CD8-positive, alpha-beta memory T cell (primary cell): ENCODE results near the gene NR3C1. TPM values are rescaled to one million over a fixed set of nuclear protein-coding genes. Genes with fewer than 3 reads are reported as not detected.

Source experiments
- CTCF ChIA-PET: fragments of 350-600 bp; sonication (Branson Sonifier 250); formaldehyde crosslinking; loops from one replicate; lab custom pipeline; 2021; ENCODE audit warnings: antibody characterized with exemption; lab: Charles Lee
- POLR2A ChIA-PET: fragments of 350-600 bp; sonication (Branson Sonifier 250); formaldehyde crosslinking; loops from one replicate; lab custom pipeline; 2021; ENCODE audit warnings: antibody characterized with exemption; lab: Charles Lee
- DNase-seq, 5 donors: peaks; one replicate each; pipeline versions ENCODE4 v3.0.0 to v3.0.0-alpha.2; 2020 to 2022; ENCODE audit warnings: mixed read lengths in 1 of 5
- H3K27ac ChIP-seq: one replicate; pipeline ENCODE4 v1.7.0; 2013; ENCODE audit warnings: low read depth, mild to moderate bottlenecking, low read length, moderate library complexity
- H3K27me3 ChIP-seq: 2 replicates; pipeline ENCODE4 v1.7.0; 2013; ENCODE audit warnings: low read length, mild to moderate bottlenecking; ENCODE audit not compliant: insufficient read depth, poor library complexity, severe bottlenecking
- H3K36me3 ChIP-seq: 2 replicates; pipeline ENCODE4 v1.7.0; 2013; ENCODE audit warnings: mild to moderate bottlenecking, low read length, moderate library complexity; ENCODE audit not compliant: insufficient read depth
- H3K4me1 ChIP-seq: 2 replicates; pipeline ENCODE4 v1.7.0; 2013; ENCODE audit warnings: mild to moderate bottlenecking, low read length, moderate library complexity; ENCODE audit not compliant: insufficient read depth
- H3K4me3 ChIP-seq: 2 replicates; pipeline ENCODE4 v1.7.0; 2013; ENCODE audit warnings: mild to moderate bottlenecking, low read length
- H3K9me3 ChIP-seq: 2 replicates; pipeline ENCODE4 v1.7.0; 2013; ENCODE audit warnings: mild to moderate bottlenecking, low read length
- H3K27ac Mint-ChIP-seq, 8 donors: one replicate each; pipeline ENCODE4 v1.8.0; 2020 to 2021; ENCODE audit warnings: mixed read lengths in 8 of 8, mild to moderate bottlenecking in 6 of 8, inconsistent platforms in 3 of 8, moderate library complexity in 3 of 8
- H3K27me3 Mint-ChIP-seq, 2 donors: one replicate each; pipeline ENCODE4 v1.8.0; 2020 to 2021; ENCODE audit warnings: mixed read lengths in 2 of 2, mild to moderate bottlenecking in 1 of 2, moderate library complexity in 1 of 2
- H3K36me3 Mint-ChIP-seq, 3 donors: one replicate each; pipeline ENCODE4 v1.8.0; 2020 to 2021; ENCODE audit warnings: mixed read lengths in 3 of 3, inconsistent platforms in 1 of 3, mild to moderate bottlenecking in 1 of 3
- H3K4me1 Mint-ChIP-seq, 3 donors: one replicate each; pipeline ENCODE4 v1.8.0; 2020 to 2021; ENCODE audit warnings: mixed read lengths in 3 of 3, inconsistent platforms in 1 of 3, mild to moderate bottlenecking in 1 of 3
- H3K4me3 Mint-ChIP-seq, 7 donors: one replicate each; pipeline ENCODE4 v1.8.0; 2020 to 2021; ENCODE audit warnings: mixed read lengths in 7 of 7, mild to moderate bottlenecking in 6 of 7, moderate library complexity in 4 of 7, inconsistent platforms in 2 of 7
- H3K9me3 Mint-ChIP-seq, 5 donors: one replicate each; pipeline ENCODE4 v1.8.0; 2020 to 2022; ENCODE audit warnings: mixed read lengths in 5 of 5, mild to moderate bottlenecking in 3 of 5, moderate library complexity in 2 of 5, inconsistent platforms in 1 of 5
- polyA plus RNA-seq: library from polyadenylated mRNA; unstranded; fragments of 300-500 nt; fragmentation: Illumina TruSeq; gene quantifications from one replicate; pipeline ENCODE4 v1.2.3, GENCODE V29; 2021
- total RNA-seq, 2 experiments: library from RNA; stranded (reverse); gene quantifications; one replicate each; pipeline ENCODE4 v1.2.3, GENCODE V29; 2021

The NR3C1 gene
- total and polyA plus RNA-seq, 3 experiments from 2014 or later: 65.3 to 85.5 (median 66.5) TPM

DNA sequence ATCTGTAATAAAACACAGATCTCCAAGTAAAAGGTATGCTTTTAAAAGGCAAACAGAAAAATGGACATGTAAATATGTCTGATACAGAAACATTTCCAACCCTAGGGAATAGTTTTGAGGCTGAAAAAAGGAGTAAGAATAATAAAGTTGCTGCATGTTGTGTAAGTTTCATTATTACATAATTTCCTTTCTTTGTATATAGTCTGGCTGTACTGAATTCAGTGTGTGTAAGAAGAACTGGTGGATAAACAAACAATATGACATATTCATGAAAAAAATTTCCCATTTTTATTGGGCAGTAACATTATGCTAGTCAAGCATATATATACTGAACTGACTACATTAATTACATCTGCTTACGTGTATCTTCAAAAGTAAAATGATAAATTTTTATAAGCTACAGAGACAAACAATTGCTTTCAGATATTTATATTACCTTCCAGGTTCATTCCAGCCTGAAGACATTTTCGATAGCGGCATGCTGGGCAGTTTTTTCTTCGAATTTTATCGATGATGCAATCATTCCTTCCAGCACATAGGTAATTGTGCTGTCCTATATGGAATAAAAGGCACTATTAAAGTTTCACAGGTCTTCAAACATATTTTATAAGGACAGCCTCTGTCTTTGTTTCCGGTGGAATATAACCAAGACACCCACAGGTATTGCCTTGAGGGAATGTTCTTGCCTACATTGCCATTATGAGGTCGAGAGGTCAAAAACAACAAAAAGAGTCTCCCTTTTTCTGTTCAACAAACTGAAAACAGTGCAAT lies 93.6 kb downstream of the NR3C1 start:
- Mint-ChIP-seq H3K9me3 (peaks cover 0 to 2% (median 0%) of the 10 kb centered on the region in 5 donors), H3K36me3 (peaks cover 36 to 87% (median 48%) of the 10 kb centered on the region in 3 donors), H3K4me1 (peaks cover 21 to 68% (median 56%) of the 10 kb centered on the region in 3 donors), H3K27ac (peak overlapping the region in 2 of 8 donors; percentile 30 to 58), H3K27me3 (no peaks in the 10 kb centered on the region), H3K4me3 (no peak overlapping the region)
- H3K27ac ChIP-seq: no peak overlapping the region
- no peak for DNase-seq
- POLR2A ChIA-PET: no interaction called here
- no peaks in the 10 kb centered on the region for H3K4me1 ChIP-seq
- no peaks in the 10 kb centered on the region for H3K27me3 ChIP-seq
- H3K36me3 ChIP-seq: peaks cover 39% of the 10 kb centered on the region
- H3K9me3 ChIP-seq: no peaks in the 10 kb centered on the region
- CTCF ChIA-PET: no interaction called here
- no peak overlapping the region for H3K4me3 ChIP-seq

DNA sequence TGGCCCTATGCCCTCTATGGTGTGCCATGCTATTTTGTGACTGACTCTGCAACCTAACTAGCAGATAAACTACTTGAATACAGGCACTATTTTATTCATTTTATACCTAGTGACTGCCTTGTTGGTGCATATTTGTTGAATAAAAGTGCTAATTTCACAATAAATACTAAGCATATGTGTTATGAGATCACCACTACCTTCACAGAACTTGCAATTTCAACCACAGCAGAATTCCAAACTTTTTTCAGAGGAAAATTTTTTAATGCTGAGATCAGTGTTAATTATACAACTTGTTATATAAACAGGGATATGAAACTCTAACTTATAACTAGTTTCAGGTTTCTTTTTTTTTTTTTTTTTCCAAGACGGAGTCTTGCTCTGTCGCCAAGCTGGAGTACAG lies 94.8 kb downstream of the NR3C1 start:
- peak overlapping the region in 1 of 8 donors; percentile 0 for H3K27ac Mint-ChIP-seq
- ChIA-PET POLR2A (no interaction called here), CTCF (no interaction called here)
- Histone ChIP-seq H3K27me3 (no peaks in the 10 kb centered on the region), H3K36me3 (peaks cover 35% of the 10 kb centered on the region), H3K9me3 (no peaks in the 10 kb centered on the region), H3K4me3 (no peak overlapping the region), H3K27ac (no peak overlapping the region), H3K4me1 (no peaks in the 10 kb centered on the region)
- H3K27me3 Mint-ChIP-seq: no peaks in the 10 kb centered on the region
- H3K36me3 Mint-ChIP-seq: peaks cover 35 to 91% (median 48%) of the 10 kb centered on the region in 3 donors
- peaks cover 0 to 2% (median 0%) of the 10 kb centered on the region in 5 donors for H3K9me3 Mint-ChIP-seq
- no peak overlapping the region for H3K4me3 Mint-ChIP-seq
- H3K4me1 Mint-ChIP-seq: peaks cover 15 to 68% (median 58%) of the 10 kb centered on the region in 3 donors
- DNase-seq: no peak

DNA sequence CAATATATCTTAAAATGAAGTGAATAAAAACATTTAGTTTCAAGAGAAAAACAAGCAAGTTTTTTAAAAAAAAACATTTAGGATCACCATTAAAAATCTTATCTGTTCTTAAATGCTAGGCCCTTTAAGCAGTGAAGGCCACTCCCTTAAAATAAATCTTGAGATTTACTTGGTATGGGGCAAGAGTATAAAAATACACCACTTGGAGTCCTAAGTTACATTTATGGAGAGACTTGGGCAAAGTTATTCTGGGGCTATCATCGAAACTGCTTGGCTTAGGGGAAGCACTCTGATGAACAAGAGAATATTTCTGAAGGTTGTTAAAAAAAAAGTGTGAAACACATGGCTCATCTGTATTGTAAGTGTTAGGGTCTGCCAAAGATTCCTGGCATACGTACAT lies 97.4 kb downstream of the NR3C1 start:
- H3K27me3 ChIP-seq: no peaks in the 10 kb centered on the region
- no peak overlapping the region for H3K4me3 Mint-ChIP-seq
- no peak overlapping the region for H3K27ac ChIP-seq
- peak overlapping the region in 1 of 8 donors; percentile 3 for H3K27ac Mint-ChIP-seq
- H3K4me3 ChIP-seq: no peak overlapping the region
- H3K36me3 ChIP-seq: peaks cover 11% of the 10 kb centered on the region
- peaks cover 25 to 63% (median 49%) of the 10 kb centered on the region in 3 donors for H3K4me1 Mint-ChIP-seq
- H3K27me3 Mint-ChIP-seq: no peaks in the 10 kb centered on the region
- ChIA-PET CTCF (no interaction called here), POLR2A (no interaction called here)
- no peaks in the 10 kb centered on the region for H3K4me1 ChIP-seq
- no peaks in the 10 kb centered on the region for H3K9me3 ChIP-seq
- DNase-seq: no peak
- H3K36me3 Mint-ChIP-seq: peaks cover 26 to 85% (median 35%) of the 10 kb centered on the region in 3 donors
- no peaks in the 10 kb centered on the region for H3K9me3 Mint-ChIP-seq

DNA sequence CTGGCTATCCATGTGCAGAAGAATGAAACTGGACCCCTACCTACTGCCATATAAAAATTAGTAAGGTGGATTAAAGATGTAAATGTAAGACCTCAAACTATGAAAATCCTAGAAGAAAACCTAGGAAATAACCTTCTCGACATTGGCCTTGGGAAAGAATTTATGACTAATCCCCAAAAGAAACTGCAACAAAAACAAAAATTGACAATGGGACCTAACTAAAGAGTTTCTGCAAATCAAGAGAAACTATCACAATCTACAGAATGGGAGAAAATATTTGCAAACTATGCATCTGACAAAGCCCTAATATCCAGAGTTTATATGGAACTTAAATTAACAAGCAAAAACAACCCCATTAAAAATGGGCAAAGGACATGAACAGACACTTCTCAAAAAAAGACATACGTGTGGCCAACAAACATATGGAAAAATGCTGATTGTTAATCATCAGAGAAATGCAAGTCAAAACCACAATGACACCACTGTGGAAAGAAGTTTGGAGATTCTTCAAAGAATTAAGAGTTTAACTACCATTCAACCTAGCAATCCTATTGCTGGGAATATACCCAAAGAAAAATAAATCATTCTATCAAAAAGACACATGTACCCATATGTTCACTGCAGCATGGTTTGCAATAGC lies 98.5 kb downstream of the NR3C1 start:
- Mint-ChIP-seq H3K27me3 (no peaks in the 10 kb centered on the region), H3K4me3 (peak overlapping the region in 1 of 7 donors; percentile 21), H3K36me3 (peaks cover 22 to 84% (median 40%) of the 10 kb centered on the region in 3 donors), H3K9me3 (no peaks in the 10 kb centered on the region), H3K27ac (peak overlapping the region in 1 of 8 donors; percentile 65), H3K4me1 (peaks cover 25 to 71% (median 47%) of the 10 kb centered on the region in 3 donors)
- no peaks in the 10 kb centered on the region for H3K4me1 ChIP-seq
- H3K4me3 ChIP-seq: no peak overlapping the region
- peaks cover 10% of the 10 kb centered on the region for H3K36me3 ChIP-seq
- CTCF ChIA-PET: no interaction called here
- DNase-seq: no peak
- no peak overlapping the region for H3K27ac ChIP-seq
- no peaks in the 10 kb centered on the region for H3K27me3 ChIP-seq
- H3K9me3 ChIP-seq: no peaks in the 10 kb centered on the region
- POLR2A ChIA-PET: no interaction called here

DNA sequence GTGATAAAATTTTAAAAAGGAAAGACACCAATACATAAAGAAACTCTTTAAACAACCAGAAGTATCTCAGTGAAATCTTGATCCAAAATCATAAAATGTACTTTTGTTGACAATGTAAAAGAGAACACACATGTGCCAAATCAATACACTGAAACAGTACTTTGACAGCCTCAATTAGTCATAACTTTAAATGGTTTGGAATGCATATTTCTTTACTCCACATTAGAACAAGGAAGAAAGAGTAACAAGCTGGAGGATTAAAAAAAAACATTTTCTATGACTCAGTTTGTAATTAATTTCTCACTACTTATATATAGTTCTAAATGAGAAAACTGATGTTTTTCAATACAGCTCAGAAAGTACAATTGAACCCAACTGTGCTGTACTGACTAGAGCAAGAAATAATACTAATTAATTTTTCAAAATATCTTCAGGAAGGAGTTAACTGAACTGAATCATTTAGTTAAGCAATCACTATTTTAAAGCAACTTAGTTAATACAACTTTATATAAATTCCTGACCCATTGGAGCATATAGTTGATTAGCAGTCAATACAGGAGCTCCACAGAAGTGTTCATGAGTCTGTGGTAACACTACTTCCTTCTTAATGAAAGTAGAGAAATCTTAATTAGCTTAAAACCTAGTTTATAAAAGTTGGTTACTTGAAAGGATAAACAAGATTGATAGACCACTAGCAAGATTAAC lies 101.0 kb downstream of the NR3C1 start:
- CTCF ChIA-PET: no interaction called here
- no peaks in the 10 kb centered on the region for H3K27me3 Mint-ChIP-seq
- Histone ChIP-seq H3K9me3 (no peaks in the 10 kb centered on the region), H3K36me3 (peaks cover 16% of the 10 kb centered on the region), H3K27me3 (no peaks in the 10 kb centered on the region), H3K4me3 (no peak overlapping the region), H3K27ac (no peak overlapping the region), H3K4me1 (no peaks in the 10 kb centered on the region)
- H3K9me3 Mint-ChIP-seq: no peaks in the 10 kb centered on the region
- peak overlapping the region in 5 of 8 donors; percentile 18 to 44 (median 31) for H3K27ac Mint-ChIP-seq
- no peak overlapping the region for H3K4me3 Mint-ChIP-seq
- H3K36me3 Mint-ChIP-seq: peaks cover 21 to 81% (median 36%) of the 10 kb centered on the region in 3 donors
- H3K4me1 Mint-ChIP-seq: peaks cover 26 to 57% (median 47%) of the 10 kb centered on the region in 3 donors
- DNase-seq: no peak
- POLR2A ChIA-PET: interaction anchor here (0.9 kb wide), 1 partner anchor 9 kb away, joined by 3 read pairs; no protein-coding TSS in a partner anchor

DNA sequence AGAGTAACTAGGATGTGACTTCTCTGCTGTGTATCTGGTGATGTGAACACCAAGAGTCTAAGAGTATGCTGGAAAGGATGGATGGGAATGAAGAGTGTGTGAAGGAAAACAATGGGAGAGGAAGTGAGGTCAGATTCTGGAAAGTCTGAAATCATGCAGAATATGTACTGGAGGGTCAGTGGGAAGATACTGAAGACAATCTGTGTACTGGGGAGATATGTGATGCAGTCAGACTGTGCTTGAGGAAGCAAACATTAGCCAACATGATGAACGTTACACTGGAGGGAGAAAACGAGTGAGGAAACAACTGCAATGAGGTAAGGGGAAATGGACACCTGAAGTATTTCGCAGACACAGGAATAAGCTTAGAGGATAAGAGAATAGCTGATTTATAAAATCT lies 105.7 kb downstream of the NR3C1 start:
- Histone ChIP-seq H3K4me1 (no peaks in the 10 kb centered on the region), H3K4me3 (no peak overlapping the region), H3K27me3 (no peaks in the 10 kb centered on the region), H3K9me3 (no peaks in the 10 kb centered on the region), H3K36me3 (peaks cover 32% of the 10 kb centered on the region), H3K27ac (no peak overlapping the region)
- DNase-seq: no peak
- peaks cover 11 to 82% (median 30%) of the 10 kb centered on the region in 3 donors for H3K36me3 Mint-ChIP-seq
- CTCF ChIA-PET: no interaction called here
- peak overlapping the region in 2 of 8 donors; percentile 17 to 35 for H3K27ac Mint-ChIP-seq
- POLR2A ChIA-PET: no interaction called here
- peaks cover 11 to 22% (median 20%) of the 10 kb centered on the region in 3 donors for H3K4me1 Mint-ChIP-seq
- no peaks in the 10 kb centered on the region for H3K9me3 Mint-ChIP-seq
- H3K4me3 Mint-ChIP-seq: no peak overlapping the region
- peaks cover 0 to 2% of the 10 kb centered on the region in 2 donors for H3K27me3 Mint-ChIP-seq

DNA sequence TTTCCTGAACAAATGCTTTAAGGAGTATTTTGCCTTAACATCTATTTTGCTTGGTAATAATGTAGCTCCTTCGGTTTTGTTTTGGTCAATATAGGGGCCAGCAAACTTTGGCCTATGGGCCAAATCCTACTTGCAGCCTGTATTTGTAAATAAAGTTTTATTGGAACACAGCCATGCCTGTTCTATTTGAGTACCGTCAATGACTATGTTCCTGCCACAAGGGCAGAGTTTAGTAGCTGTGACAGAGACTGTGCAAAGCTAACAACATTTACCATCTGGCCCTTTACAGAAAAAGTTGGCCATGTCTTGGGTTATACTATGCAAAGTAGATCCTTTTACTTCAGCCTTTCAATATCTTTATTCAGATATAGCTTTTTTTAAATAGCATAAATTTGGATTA lies 113.4 kb downstream of the NR3C1 start:
- no peaks in the 10 kb centered on the region for H3K9me3 Mint-ChIP-seq
- peaks cover 10 to 82% (median 30%) of the 10 kb centered on the region in 3 donors for H3K36me3 Mint-ChIP-seq
- H3K27me3 Mint-ChIP-seq: peaks cover 0 to 2% of the 10 kb centered on the region in 2 donors
- Histone ChIP-seq H3K36me3 (peaks cover 19% of the 10 kb centered on the region), H3K27me3 (no peaks in the 10 kb centered on the region), H3K4me1 (no peaks in the 10 kb centered on the region), H3K27ac (no peak overlapping the region), H3K4me3 (no peak overlapping the region), H3K9me3 (no peaks in the 10 kb centered on the region)
- peak overlapping the region in 1 of 8 donors; percentile 21 for H3K27ac Mint-ChIP-seq
- ChIA-PET CTCF (interaction anchor here (1.2 kb wide), 1 partner anchor 281 kb away, joined by 3 read pairs; no protein-coding TSS in a partner anchor), POLR2A (no interaction called here)
- peaks cover 14 to 34% (median 34%) of the 10 kb centered on the region in 3 donors for H3K4me1 Mint-ChIP-seq
- no peak for DNase-seq
- no peak overlapping the region for H3K4me3 Mint-ChIP-seq
